ENCODE data around the gene SPIRE2.
"Not testable (repeated sequence)": the region's sequence is repeated elsewhere in the genome, so short reads cannot be mapped to it uniquely, and the experiment has no call there.

Gene SPIRE2

DNA sequence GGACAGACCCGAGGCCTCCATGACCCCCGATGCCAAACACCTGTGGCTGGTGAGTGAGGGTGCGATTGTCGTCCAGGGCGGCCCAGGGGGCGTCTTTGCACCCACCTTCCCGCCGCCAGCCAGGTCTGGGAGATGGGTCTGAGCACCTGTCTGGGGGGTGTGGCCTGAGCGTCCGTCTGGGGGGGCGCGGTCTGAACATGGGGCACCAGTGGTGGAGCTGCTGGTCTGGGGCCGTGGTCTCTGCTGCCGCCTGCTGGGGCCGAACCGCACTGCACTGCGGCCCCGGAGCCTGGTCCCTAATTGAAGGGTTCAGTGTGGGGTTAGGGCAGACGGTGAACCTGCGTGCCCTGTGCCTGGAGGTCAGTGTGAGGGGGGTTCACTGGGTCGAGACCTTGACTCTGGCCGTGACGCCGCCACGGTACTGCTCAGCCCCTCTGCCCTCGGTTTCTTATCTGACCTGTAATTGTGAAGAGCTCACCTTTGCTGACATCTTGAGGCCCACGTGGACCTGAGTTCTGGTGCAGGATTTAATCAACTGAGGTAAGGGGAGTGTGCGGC lies 32.6 kb downstream of the SPIRE2 start:
- intact Hi-C loops (cut with DNase I) = loop anchor here (1.0 to 2.0 kb wide), 2 partner anchors 70 to 160 kb away; partner anchors contain the start of gene SPATA2L
- peak in 7 of 10 donors; percentile 33 to 95 (median 63) for DNase-seq

DNA sequence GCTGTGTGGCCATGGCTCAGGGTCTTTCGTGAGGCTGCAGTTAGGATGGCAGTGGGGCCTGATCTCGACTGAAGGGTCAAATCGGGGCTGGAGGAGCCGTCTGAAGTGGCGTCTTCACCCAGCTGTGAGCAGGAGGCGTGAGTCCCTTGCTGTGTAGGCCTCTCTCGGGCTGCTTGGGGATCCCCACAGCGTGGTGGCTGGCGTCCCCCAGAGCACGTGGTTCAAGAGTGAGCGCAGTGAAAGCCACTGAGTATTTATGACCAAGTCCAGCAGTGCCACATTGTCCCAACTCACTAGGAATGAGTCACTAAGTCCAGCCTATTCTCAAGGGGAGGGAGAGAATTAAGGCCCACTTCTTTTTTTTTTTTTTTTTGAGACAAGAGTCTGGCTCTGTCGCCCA lies 33.4 kb downstream of the SPIRE2 start:
- intact Hi-C loops (cut with DNase I) = loop anchor here (1.0 to 2.0 kb wide), 2 partner anchors 70 to 161 kb away; partner anchors contain the start of gene SPATA2L
- no peak for DNase-seq

DNA sequence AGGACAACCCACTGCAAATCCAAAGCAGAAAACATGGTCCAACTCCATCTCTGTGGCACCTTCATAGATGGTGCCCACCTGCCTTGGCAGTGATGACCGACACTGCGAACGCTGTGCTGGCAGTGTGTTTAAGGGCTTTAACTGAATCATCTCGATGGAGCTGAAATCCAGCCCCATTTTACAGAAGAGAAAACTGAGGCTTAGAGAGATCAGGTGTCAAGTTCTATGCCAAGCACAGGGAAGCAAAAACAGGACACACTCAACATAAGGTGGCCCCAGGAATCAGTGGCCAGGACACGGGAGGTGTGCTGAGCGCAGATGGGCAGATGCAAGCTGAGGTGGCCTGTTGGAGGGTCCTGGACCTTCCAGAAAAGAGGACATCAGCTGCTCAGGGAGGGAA lies 34.5 kb downstream of the SPIRE2 start:
- intact Hi-C loops (cut with DNase I) = no loop called here
- no peak for DNase-seq

DNA sequence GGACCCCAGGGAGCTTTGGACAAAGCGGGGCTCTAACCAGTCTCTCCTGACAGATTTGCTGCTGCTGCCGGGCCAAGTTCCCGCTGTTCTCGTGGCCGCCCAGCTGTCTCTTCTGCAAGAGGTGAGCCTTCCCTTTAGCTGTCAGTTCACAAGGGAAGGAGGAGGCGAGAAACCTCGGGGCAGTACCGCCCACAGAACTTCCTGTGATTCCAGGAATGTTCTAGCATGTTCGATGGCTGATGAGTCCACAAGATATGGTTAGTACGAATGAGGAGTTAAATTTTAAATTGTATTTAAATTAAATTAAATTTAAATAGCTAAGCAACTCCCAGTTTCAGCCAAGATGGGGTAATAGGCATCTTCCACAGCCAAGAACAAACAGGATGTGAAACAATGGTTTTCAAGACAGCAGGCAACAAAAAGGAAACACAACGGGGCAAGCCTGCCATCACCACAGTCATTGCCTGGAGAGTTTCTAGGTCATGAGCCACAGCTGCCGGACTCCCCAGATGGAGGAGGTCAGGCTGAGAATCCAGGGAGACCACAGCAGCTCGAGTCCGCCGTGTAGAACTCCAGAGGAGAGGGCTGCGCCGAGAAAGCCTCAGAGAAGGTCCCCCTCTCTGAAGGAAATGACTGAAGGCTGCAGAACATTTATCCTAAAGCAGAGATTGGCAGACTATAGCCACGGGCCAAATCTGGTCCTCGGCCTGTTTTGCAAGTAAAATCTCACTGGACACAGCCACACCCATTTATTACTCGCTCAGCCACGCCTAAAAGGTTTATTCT lies 35.7 kb downstream of the SPIRE2 start:
- intact Hi-C loops (cut with DNase I) = no loop called here
- no peak for DNase-seq

DNA sequence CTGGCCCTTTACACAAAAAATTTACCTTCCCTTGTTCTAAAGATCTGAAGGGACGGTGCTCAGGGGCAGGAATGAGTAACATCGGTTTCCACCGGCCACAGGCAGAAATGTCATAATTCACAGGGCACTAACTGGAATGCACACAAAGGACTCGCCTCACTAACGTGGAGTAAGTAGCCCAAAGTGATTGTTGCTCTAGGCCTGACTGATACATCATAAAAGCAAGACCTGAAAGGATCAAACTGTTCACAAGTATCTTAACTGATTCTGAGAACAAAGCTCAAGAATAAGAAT lies 36.2 kb downstream of the SPIRE2 start:
- DNase-seq = no peak
- intact Hi-C loops (cut with DNase I) = no loop called here

DNA sequence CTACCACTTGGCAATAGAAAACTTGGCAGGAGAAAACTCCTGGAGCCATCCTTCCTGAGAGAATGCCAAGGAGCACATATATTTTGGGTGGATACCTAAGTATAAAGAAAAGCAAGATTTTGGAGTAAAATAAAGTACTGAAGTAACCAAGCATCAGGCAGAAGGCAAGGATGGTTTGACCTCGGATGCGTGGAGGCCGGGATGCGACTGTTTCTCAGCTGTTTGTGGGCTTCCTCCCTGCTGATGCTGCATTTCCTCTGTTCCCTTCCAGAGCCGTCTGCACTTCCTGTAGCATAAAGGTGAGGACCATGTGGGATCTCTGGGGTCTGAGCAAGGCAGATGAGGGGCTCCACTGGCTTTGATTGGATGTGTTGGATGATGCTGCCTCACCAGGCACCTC lies 39.6 kb downstream of the SPIRE2 start:
- intact Hi-C loops (cut with DNase I) = no loop called here

DNA sequence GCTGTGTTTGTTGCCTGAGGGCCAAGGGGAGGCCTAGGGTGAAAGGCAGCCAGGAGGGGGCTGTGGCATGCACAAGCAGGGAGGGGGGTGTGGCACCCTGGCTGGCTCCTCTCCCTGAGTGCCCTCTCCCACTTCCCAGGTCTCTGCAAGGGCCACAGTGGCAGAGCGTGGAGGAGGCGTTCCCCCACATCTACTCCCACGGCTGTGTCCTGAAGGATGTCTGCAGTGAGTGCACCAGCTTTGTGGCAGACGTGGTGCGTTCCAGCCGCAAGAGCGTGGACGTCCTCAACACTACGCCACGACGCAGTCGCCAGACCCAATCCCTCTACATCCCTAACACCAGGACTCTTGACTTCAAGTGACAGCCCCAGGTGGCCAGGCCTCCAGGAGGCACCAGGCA lies 41.6 kb downstream of the SPIRE2 start:
- intact Hi-C loops (cut with DNase I) = loop anchor here (5.0 kb wide), 1 partner anchor 53 kb away; the partner anchor contains the start of gene FANCA
- peak in 1 of 10 donors; percentile 70 for DNase-seq

More for the DNA sequence above, 39.6 kb downstream of the SPIRE2 start:
- DNase-seq = peak in 1 of 10 donors; percentile 35

DNA sequence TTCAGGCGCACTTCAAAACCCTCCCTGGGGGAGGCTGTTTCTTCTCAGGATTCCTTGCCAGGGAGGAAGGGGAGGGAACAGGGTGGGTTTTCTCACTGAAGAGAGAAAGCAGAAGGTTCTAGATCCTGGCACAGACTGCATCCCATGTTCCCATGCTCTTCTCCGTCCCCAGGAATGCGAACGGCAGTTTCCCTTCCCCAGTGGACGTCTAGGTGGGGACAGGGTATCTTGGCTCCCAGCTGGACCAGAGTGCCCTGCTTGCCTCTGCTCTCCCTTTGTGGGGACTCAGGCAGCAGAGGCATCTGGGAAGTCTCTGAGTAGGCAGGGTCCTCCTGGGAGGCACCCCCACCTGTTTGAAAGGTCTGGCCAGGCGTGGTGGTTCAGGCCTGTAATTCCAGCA lies 42.2 kb downstream of the SPIRE2 start:
- intact Hi-C loops (cut with DNase I) = loop anchor here (5.0 kb wide), 1 partner anchor 53 kb away; the partner anchor contains the start of gene FANCA
- peak in 1 of 10 donors; percentile 57 for DNase-seq

DNA sequence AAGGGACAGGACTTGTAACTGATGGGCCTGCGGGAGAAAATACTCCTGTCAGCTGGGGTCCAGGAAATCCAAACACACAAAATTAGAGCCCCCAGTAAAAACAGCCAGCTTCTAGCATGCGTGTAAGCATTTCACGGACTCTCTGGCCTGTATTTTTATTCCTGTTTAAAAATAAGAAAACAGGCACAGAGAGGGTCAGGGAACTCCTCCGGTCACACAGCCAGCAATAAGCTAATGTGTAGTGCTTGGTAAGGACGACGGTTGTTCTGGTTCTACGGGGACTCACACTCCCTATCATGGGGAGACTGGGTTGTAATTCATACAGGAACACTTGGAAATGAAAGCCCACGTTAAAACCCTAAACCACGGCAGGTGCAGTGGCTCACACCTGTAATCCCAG lies 43.6 kb downstream of the SPIRE2 start:
- no peak for DNase-seq
- intact Hi-C loops (cut with DNase I) = loop anchor here (5.0 kb wide), 1 partner anchor 55 kb away; the partner anchor contains the start of gene FANCA

DNA sequence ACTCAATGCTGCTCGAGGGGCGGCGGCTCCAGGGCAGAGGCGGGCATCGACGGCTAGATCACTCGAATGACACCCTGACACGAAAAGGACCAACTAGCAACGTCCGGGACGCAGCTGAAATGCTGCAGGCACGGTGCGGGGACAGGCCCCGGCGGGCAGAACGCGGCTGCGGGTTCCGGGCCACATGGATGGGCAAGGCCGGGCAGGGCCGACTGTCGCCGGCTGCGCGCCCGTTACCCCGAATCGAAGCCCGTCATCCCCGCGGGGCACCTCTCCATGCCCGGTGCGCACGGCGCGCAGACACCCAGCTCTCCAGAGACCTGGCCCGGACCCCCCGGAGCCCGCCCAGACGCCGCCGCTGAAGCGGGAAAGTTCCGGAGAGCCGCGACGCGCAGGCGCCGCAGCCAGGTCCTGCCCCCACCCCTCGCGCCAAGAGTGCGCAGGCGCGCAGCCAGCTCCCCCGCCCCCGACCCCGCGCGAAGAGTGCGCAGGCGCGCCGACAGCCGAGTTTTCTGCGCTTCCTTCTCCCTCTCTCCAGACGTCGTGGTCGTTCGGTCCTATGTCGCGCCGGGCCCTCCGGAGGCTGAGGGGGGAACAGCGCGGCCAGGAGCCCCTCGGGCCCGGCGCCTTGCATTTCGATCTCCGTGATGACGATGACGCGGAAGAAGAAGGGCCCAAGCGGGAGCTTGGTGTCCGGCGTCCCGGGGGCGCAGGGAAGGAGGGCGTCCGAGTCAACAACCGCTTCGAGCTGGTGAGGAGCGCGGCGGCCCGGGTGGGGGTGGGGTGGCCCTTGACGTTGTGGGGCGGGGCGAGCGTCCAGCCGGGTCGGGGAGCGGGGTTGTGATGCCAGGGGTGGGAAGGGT lies 45.1 kb downstream of the SPIRE2 start, which contains the start of gene TCF25:
Gene TCF25, plus strand, starts transcription at position 484 of the 863 bp plus-strand sequence. Its CDS starts 76 bp downstream, at position 560.
- peak; percentile 65 to 96 (median 75) for DNase-seq
- intact Hi-C loops (cut with DNase I) = loop anchor here (5.0 kb wide), 1 partner anchor 56 kb away; the partner anchor contains the start of gene FANCA

DNA sequence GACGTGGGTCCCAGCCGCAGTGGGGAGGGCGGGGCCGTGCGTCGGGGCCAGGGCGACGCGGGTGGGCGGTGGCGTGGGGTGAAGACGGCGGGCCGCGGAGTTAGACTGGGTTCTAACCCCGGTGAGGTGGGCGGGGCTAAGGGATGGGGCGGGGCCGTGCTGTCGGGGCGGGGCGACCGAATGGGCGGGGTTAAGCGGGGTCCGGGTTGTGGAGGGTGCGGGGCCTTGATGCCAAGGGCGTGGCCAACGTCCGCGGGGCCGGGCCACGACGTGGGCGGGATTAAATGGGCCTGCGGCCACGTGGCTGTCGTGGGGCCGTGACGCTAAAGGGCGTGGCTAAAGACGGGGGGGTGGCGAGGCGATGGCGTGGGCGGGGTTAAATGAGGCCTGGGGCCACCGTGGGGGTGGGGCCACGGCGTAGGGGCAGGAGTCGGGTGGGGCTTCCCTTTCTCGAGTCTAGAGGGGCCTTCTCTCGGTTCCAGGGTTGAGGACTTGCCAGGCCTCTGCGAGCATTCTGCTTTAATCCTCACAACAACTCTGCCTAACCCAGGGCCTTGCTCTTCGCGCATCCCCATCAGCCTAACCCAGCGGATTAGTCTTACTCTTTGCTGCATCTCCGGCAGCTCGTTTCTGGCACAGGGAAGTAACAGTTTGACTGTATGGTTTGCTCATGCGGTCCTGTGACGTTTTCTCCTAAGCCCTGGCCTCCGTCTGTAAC lies 45.9 kb downstream of the SPIRE2 start:
- intact Hi-C loops (cut with DNase I) = loop anchor here (5.0 kb wide), 1 partner anchor 57 kb away; the partner anchor contains the start of gene FANCA
- peak; percentile 88 to 99 (median 94) for DNase-seq

DNA sequence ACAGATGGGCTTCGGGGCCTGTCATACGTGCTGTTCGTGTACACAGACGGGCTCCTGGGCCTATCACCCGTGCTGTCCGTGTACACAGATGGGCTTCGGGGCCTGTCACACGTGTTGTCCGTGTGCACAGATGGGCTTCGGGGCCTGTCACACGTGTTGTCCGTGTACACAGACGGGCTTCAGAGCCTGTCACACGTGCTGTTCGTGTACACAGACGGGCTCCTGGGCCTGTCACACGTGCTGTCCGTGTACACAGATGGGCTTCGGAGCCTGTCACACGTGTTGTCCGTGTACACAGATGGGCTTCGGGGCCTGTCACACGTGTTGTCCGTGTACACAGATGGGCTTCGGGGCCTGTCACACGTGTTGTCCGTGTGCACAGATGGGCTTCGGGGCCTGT lies 50.8 kb downstream of the SPIRE2 start:
- intact Hi-C loops (cut with DNase I); DNase-seq: not testable (repeated sequence)

DNA sequence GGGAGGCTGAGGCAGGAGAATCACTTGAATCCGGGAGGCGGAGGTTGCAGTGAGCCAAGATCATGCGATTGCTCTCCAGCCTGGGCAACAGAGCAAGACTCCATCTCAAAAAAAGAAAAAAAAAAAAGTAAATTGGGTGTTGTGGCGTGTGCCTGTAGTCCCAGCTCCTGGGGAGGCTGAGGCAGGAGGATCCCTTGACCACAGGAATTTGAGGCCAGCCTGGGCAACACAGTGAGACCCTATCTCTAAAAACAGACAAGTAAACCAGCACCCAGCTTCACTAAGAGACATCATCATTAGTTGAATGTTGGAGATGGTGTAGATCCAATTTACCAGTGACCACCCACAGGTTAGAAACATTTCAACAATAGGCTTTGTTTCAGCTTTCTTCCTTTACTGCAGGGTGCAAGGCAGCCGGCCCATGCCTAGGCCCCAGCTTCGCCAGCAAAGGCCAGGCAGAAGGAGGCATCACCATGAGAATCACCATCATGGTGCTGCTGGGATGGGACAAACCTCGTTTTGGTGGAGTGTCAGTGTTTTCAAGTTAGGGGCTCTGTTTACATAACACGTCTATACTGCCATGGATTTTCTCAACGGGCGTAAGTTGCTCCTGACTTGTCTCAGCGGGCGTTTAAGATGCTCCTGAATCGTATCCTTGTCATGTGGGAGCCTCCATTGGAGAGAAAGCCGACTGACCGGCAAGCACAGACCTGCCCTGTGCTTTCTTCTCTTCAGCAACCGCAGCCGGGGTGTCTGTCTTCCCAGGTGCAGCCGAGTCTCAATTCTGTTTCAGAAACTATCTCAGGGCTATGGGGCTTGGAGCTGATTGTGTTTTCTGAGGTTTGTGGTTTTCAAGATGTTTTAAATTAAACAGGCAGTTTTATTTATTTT lies 52.4 kb downstream of the SPIRE2 start:
- intact Hi-C loops (cut with DNase I) = no loop called here
- no peak for DNase-seq

DNA sequence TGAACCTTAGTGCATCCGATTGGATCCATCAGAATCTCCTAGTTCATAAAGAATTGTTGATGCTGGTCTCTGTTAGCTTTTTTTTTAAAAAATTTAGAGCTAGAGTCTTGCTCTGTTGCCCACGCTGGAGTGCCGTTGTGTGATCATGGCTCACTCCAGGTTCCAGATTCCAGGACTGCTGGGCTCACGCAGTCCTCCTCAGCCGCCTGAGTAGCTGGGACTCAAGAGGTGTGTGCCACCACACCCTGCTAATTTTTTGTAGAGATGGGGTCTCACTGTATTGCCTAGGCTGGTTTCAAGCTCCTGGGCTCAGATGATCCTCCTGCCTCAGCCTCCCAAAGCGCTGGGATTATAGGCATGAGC lies 53.1 kb downstream of the SPIRE2 start:
- DNase-seq = no peak
- intact Hi-C loops (cut with DNase I) = no loop called here

DNA sequence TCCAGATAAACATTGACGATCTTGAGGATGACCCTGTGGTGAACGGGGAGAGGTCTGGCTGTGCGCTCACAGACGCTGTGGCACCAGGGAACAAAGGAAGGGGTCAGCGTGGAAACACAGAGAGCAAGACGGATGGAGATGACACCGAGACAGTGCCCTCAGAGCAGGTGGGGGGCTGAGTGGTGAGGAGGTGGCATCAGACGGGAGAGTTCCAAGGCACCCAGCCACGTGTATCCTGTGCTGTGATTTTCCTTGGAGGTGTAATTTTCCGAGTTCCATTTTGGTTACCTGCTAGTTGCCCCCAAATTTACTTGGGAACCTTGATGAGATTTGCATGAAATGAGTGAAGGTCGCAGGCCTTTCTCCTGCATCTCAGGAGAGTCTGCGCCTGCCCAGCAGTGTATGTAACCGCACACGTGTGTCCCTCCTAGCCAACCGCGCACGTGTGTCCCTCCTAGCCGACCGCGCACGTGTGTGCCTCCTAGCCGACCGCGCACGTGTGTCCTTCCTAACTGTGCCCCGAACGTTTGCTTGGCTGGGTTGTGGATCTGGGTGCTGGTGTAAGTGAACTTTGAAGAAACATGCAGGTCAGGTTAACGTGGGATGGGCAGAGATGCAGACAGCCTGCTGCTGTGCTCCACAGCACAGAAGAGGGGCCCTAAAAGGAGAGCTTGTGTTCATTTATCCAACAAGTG lies 55.2 kb downstream of the SPIRE2 start:
- DNase-seq = no peak
- intact Hi-C loops (cut with DNase I) = no loop called here

DNA sequence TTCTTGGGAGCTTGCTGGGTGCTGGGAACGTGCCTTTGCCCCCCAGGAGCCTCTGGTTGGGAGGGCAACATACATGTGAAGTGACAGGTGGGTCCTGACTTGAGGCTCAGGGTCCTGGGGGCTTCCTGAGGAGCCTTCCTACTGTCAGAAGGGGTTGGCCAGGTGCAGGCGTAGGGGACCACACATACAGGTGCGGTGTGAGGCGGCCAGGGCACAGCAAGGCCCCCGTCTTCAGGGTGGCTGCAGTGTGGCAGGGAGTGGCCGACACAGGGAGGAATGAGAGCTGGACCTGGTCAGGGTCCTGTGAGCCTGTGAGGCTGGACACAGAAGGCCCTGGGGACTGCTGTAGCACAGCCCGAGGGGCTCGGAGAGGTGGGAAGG lies 55.8 kb downstream of the SPIRE2 start:
- intact Hi-C loops (cut with DNase I) = no loop called here
- no peak for DNase-seq

DNA sequence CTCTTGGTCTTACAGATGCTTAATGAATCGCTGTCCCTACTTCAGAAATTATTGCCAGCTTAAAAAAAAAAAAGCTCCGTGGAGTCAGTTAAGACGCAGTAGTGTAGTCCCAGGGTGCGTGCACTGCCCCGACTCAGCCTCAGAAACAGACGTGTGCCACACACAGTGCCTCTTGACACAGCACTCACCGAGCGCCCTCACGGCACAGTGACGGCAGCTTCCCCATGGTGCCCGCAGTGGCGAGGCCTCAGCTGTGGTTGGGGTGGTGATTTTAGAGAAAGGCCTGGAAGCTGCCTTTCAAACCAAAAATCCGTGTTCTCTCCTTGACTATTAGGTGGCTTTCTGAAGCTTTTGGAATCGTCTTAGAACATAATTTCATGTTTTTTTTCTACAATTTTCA lies 59.0 kb downstream of the SPIRE2 start:
- intact Hi-C loops (cut with DNase I) = no loop called here
- DNase-seq = no peak

DNA sequence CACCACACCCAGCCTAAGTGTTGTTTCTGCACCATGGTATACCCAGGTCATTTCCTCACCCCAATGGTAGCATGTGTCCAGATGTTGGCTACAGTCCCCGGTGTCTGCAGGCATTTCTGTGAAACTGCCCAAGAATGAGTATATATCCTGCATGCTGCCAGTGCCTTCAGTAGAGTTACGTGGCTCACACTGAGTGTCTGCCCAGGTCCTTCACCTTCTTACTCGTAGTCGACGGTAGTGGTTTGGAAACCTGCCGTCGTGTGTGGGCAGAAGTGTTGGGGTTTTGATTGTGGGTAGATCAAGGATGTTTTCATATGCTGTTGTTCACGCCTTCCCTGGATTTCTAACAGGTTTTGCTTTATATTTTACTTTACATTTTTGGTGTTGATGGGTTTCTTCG lies 61.9 kb downstream of the SPIRE2 start:
- intact Hi-C loops (cut with DNase I) = no loop called here
- no peak for DNase-seq

Measured in posterior cingulate gyrus (tissue), 11 donors.